PC-3 (cell line): ENCODE results near the gene SLC39A11. TPM values are rescaled to one million over a fixed set of nuclear protein-coding genes. Genes with fewer than 3 reads are reported as not detected.

ENCODE experiments used
- ATAC-seq: fragments of 200-7000 bp; cut with Tn5 transposase; 2 replicates; pipeline ENCODE4 v1.9.1; 2020; ENCODE audit warnings: mild to moderate bottlenecking, moderate library complexity
- BruUV-seq: library from RNA; stranded (reverse); fragments of 400-500 nt; replicated peaks from 2 replicates; lab custom pipeline; 2021; lab: Mats Ljungman, UMichigan
- CTCF ChIA-PET: fragments of 300-600 bp; sonication (Branson Sonifier 250); formaldehyde crosslinking; loops from one replicate; lab custom pipeline; 2022; ENCODE audit warnings: antibody characterized with exemption; lab: Charles Lee
- POLR2A ChIA-PET: fragments of 300-600 bp; sonication (Branson Sonifier 250); formaldehyde crosslinking; loops from one replicate; lab custom pipeline; 2022; ENCODE audit warnings: antibody characterized with exemption; ENCODE audit not compliant: unreplicated experiment; lab: Charles Lee
- DNase-seq: peaks from one replicate; pipeline ENCODE4 v3.0.0-alpha.2; 2015
- H2AFZ ChIP-seq: fragments of 300-600 bp; sonication (generic); 2 replicates; pipeline ENCODE4 v1.6.0; 2016; ENCODE audit warnings: antibody characterized with exemption, low read length
- H3F3A ChIP-seq: fragments of 300-600 bp; sonication (generic); one replicate; pipeline ENCODE4 v1.6.0; 2017; ENCODE audit warnings: antibody characterized with exemption, low read length, control low read depth, mild to moderate bottlenecking; ENCODE audit not compliant: unreplicated experiment
- H3K27ac ChIP-seq: fragments of 300-600 bp; sonication (generic); 2 replicates; pipeline ENCODE4 v1.5.1; 2016; ENCODE audit warnings: mild to moderate bottlenecking, low read length
- H3K27me3 ChIP-seq: fragments of 300-600 bp; sonication (generic); 2 replicates; pipeline ENCODE4 v1.6.1; 2016; ENCODE audit warnings: low read length, mixed read lengths
- H3K36me3 ChIP-seq: fragments of 300-600 bp; sonication (generic); 2 replicates; pipeline ENCODE4 v1.6.1; 2016; ENCODE audit warnings: low read depth, mixed run types, low read length, mixed read lengths
- H3K4me1 ChIP-seq: fragments of 300-600 bp; sonication (generic); 2 replicates; pipeline ENCODE4 v1.5.1; 2016; ENCODE audit warnings: low read length; ENCODE audit not compliant: insufficient read depth
- H3K4me2 ChIP-seq: fragments of 300-600 bp; sonication (generic); 2 replicates; pipeline ENCODE4 v1.6.0; 2016; ENCODE audit warnings: low read length
- H3K4me3 ChIP-seq: fragments of 300-600 bp; sonication (generic); 2 replicates; pipeline ENCODE4 v1.5.1; 2016; ENCODE audit warnings: mild to moderate bottlenecking, low read length, mixed read lengths
- H3K79me2 ChIP-seq: fragments of 300-600 bp; sonication (generic); 2 replicates; pipeline ENCODE4 v1.6.1; 2017; ENCODE audit warnings: low read length, mixed read lengths
- H3K9ac ChIP-seq: fragments of 300-600 bp; sonication (generic); 2 replicates; pipeline ENCODE4 v1.6.0; 2016; ENCODE audit warnings: mild to moderate bottlenecking, low read length
- H3K9me2 ChIP-seq: fragments of 300-600 bp; sonication (generic); replicated peaks from 2 replicates; pipeline ENCODE4 v1.6.1; 2016; ENCODE audit warnings: mixed run types, low read length, mixed read lengths
- H3K9me3 ChIP-seq: fragments of 300-600 bp; sonication (generic); 2 replicates; pipeline ENCODE4 v1.6.1; 2016; ENCODE audit warnings: low read length, mixed read lengths
- H4K20me1 ChIP-seq: fragments of 300-600 bp; sonication (generic); 2 replicates; pipeline ENCODE4 v1.6.1; 2016; ENCODE audit warnings: low read length, mixed read lengths
- CTCF ChIP-seq: fragments of 300-600 bp; sonication (generic); conservative IDR thresholded peaks from 2 replicates; pipeline ENCODE4 v1.5.1; 2017; ENCODE audit warnings: antibody characterized with exemption, low read depth, mild to moderate bottlenecking, low read length
- EZH2 ChIP-seq: fragments of 300-600 bp; sonication (generic); IDR thresholded peaks from one replicate; pipeline ENCODE4 v1.6.1; 2017; ENCODE audit warnings: antibody characterized with exemption, mild to moderate bottlenecking, low read length; ENCODE audit not compliant: unreplicated experiment
- EZH2phosphoT487 ChIP-seq: fragments of 300-600 bp; sonication (generic); IDR thresholded peaks from 2 replicates; pipeline ENCODE4 v1.6.1; 2018; ENCODE audit warnings: mild to moderate bottlenecking, antibody characterized with exemption, low read length, borderline replicate concordance
- intact Hi-C: fragments of 100-400 bp; cut with micrococcal nuclease; formaldehyde crosslinking; loops from 2 replicates; pipeline ENCODE4 v1.9.0; 2023
- total RNA-seq: library from RNA; depleted of rRNA; stranded (reverse); fragments of >200 nt; gene quantifications from 2 replicates; pipeline ENCODE4 v1.2.3, GENCODE V29; 2014

Gene SLC39A11
- total RNA-seq, 1 experiment from 2014 or later: 37.7 TPM

DNA sequence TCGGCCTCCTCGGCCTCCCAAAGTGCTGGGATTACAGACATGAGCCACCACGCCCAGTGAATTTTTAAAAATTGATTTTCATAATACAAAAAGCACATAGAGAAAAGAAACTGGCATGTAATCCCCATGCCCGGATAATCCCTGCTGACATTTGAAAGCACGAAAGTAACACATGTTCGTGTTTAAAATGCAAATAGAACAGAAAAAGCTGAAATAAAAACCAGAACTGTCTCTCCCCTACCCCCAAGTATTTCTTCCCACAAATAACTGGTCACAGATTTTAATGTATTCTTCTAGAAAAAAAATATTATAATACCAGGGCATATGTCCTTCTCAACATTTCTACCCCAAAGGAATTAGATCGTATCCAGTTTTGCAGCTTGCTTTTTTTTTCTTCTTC is 222.9 kb downstream of the SLC39A11 start:
- Histone ChIP-seq H3K79me2 (no peaks in the 10 kb centered on the region), H3K4me2 (no peak overlapping the region), H2AFZ (no peak overlapping the region), H3K27ac (no peak overlapping the region), H3K4me1 (no peaks in the 10 kb centered on the region), H3F3A (no peaks in the 10 kb centered on the region), H3K9me2 (no peaks in the 10 kb centered on the region), H3K9ac (no peak overlapping the region), H4K20me1 (no peaks in the 10 kb centered on the region), H3K36me3 (no peaks in the 10 kb centered on the region), H3K9me3 (no peaks in the 10 kb centered on the region), H3K4me3 (no peak overlapping the region), H3K27me3 (no peaks in the 10 kb centered on the region)
- BruUV-seq: no TSS peak
- TF ChIP-seq EZH2phosphoT487 (no peak), EZH2 (no peak), CTCF (no peak)
- no peak for ATAC-seq
- ChIA-PET CTCF (no interaction called here), POLR2A (no interaction called here)
- intact Hi-C loops: no loop called here
- no peak for DNase-seq

DNA sequence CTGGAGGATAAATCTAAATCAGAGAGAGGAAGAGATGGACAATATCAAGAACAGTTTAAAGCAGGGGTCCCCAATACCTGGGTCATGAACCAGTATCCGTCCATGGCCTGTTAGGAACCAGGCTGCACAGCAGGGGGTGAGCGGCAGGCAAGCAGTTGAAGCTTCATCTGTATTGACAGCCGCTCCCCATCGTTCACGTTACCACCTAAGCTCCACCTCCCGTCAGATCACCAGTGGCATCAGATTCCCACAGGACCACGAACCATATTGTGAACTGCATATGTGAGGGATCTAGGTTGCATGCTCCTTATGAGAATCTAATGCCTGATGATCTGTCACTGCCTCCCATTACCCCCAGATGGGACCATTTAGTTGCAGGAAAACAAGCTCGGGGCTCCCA is 226.5 kb downstream of the SLC39A11 start:
- no peaks in the 10 kb centered on the region for H3K79me2 ChIP-seq
- DNase-seq (no peak), ATAC-seq (no peak)
- H3K4me2 ChIP-seq: no peak overlapping the region
- no peaks in the 10 kb centered on the region for H3K27me3 ChIP-seq
- H3K9ac ChIP-seq: no peak overlapping the region
- H3K36me3 ChIP-seq: no peaks in the 10 kb centered on the region
- H2AFZ ChIP-seq: no peak overlapping the region
- no peak overlapping the region for H3K27ac ChIP-seq
- no peaks in the 10 kb centered on the region for H3K9me2 ChIP-seq
- intact Hi-C loops: no loop called here
- TF ChIP-seq EZH2phosphoT487 (no peak), EZH2 (no peak), CTCF (no peak)
- H3K9me3 ChIP-seq: no peaks in the 10 kb centered on the region
- no peaks in the 10 kb centered on the region for H3K4me1 ChIP-seq
- H3K4me3 ChIP-seq: no peak overlapping the region
- CTCF ChIA-PET: no interaction called here
- no peaks in the 10 kb centered on the region for H4K20me1 ChIP-seq
- BruUV-seq: no TSS peak
- H3F3A ChIP-seq: no peaks in the 10 kb centered on the region
- POLR2A ChIA-PET: no interaction called here

GRCh38 chr17:72863526-72864211 is 228.8 kb downstream of the SLC39A11 start:
- H3K36me3 ChIP-seq: no peaks in the 10 kb centered on the region
- ATAC-seq (no peak), DNase-seq (no peak)
- no peaks in the 10 kb centered on the region for H3K4me1 ChIP-seq
- H4K20me1 ChIP-seq: no peaks in the 10 kb centered on the region
- no peak overlapping the region for H3K4me2 ChIP-seq
- intact Hi-C loops: no loop called here
- H3K9ac ChIP-seq: no peak overlapping the region
- no peak overlapping the region for H3K4me3 ChIP-seq
- CTCF ChIA-PET: no interaction called here
- no peaks in the 10 kb centered on the region for H3K9me3 ChIP-seq
- no peak overlapping the region for H3K27ac ChIP-seq
- no peak overlapping the region for H2AFZ ChIP-seq
- no peaks in the 10 kb centered on the region for H3K9me2 ChIP-seq
- no peaks in the 10 kb centered on the region for H3K27me3 ChIP-seq
- TF ChIP-seq CTCF (no peak), EZH2phosphoT487 (no peak), EZH2 (no peak)
- H3K79me2 ChIP-seq: no peaks in the 10 kb centered on the region
- POLR2A ChIA-PET: no interaction called here
- no peaks in the 10 kb centered on the region for H3F3A ChIP-seq
- no TSS peak for BruUV-seq
